WERI-Rb-1 (cell line): Measurements from ENCODE around the gene RFNG.

Experiments used
- DNase-seq: peaks from one replicate; pipeline ENCODE4 v3.0.0-alpha.2; 2020
- H3K27ac ChIP-seq: fragments of 250-450 bp; sonication (Bioruptor Pico); 2 replicates; pipeline ENCODE4 v1.5.1; 2020; ENCODE audit warnings: mild to moderate bottlenecking, moderate library complexity
- H3K27me3 ChIP-seq: fragments of 250-450 bp; sonication (Bioruptor Pico); 2 replicates; pipeline ENCODE4 v1.5.1; 2021; ENCODE audit warnings: mild to moderate bottlenecking, low read depth, moderate library complexity; ENCODE audit not compliant: insufficient read depth, severe bottlenecking
- H3K36me3 ChIP-seq: fragments of 250-450 bp; sonication (Bioruptor Pico); 2 replicates; pipeline ENCODE4 v1.5.1; 2020; ENCODE audit warnings: mild to moderate bottlenecking, moderate library complexity
- H3K4me3 ChIP-seq: 2 replicates; pipeline ENCODE4 v1.5.1; 2011; ENCODE audit warnings: low read depth, mild to moderate bottlenecking, control low read depth, low read length
- H3K9me3 ChIP-seq: fragments of 250-450 bp; sonication (Bioruptor Pico); 2 replicates; pipeline ENCODE4 v1.5.1; 2021; ENCODE audit warnings: mild to moderate bottlenecking, moderate library complexity; ENCODE audit not compliant: severe bottlenecking
- CTCF ChIP-seq: IDR thresholded peaks from 2 replicates; pipeline ENCODE4 v1.5.1; 2011; ENCODE audit warnings: low read depth, mild to moderate bottlenecking, control low read depth, inconsistent platforms, low read length

Gene RFNG

GRCh38 chr17:81998691-81999438 lies 52.7 kb downstream of the RFNG start:
- no peaks in the 10 kb centered on the region for H3K9me3 ChIP-seq
- H3K36me3 ChIP-seq: peaks cover 25% of the 10 kb centered on the region
- H3K27me3 ChIP-seq: no peaks in the 10 kb centered on the region
- H3K27ac ChIP-seq: no peak overlapping the region
- TF ChIP-seq CTCF: no peak
- H3K4me3 ChIP-seq: no peak overlapping the region
- no peak for DNase-seq

DNA sequence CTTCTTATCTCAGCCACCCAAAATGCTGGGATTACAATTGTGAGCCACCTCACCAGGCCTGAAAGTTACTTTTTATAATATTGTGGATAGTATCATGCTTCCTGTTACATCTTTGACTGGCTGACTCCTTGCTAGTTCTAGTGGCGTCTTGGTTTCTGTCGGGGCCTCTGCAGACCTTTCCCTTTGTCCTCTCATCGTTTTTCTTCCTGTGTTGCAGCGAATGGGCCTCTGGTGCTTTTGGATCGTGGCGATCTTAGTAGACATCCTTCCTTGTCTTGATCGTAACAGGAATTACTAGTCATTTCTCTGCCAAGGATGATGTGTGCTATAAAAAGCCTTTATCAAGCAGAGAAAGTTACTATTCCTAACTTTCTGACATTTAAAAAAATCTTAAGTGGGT lies 53.4 kb downstream of the RFNG start:
- Histone ChIP-seq H3K36me3 (peaks cover 31% of the 10 kb centered on the region), H3K27me3 (no peaks in the 10 kb centered on the region), H3K4me3 (no peak overlapping the region), H3K9me3 (no peaks in the 10 kb centered on the region), H3K27ac (no peak overlapping the region)
- no peak for DNase-seq
- no peak for TF ChIP-seq CTCF
